Stimulated activated CD4-positive, alpha-beta T cell treated with anti-CD3 and anti-CD28 coated beads, TNF-alpha, amount 100 ng/mL, for 24 hours (primary cell): ENCODE data around the gene CHRNA5.
"Not testable (repeated sequence)": the region's sequence is repeated elsewhere in the genome, so short reads cannot be mapped to it uniquely, and the experiment has no call there.

Experiments used
- DNase-seq, 3 experiments: peaks; one replicate each; pipeline ENCODE4 v3.0.0-alpha.2; 2020; ENCODE audit warnings: low read depth in 3 of 3

Gene CHRNA5

GRCh38 chr15:78565097-78565950 lies at the start of gene CHRNA5:
CHRNA5 (plus strand) TSS chr15:78565520; CDS start chr15:78565720, 200 bp downstream.
- DNase-seq: peak; percentile 18 to 94 (median 65)

- DNase-seq: not testable (repeated sequence)
Observed at GRCh38 chr15:78520035-78520434, 45.3 kb upstream of the CHRNA5 start.

- DNase-seq: no peak
Observed at GRCh38 chr15:78524230-78524629, 41.1 kb upstream of the CHRNA5 start.

- no peak for DNase-seq
Observed at GRCh38 chr15:78527325-78527724, 38.0 kb upstream of the CHRNA5 start.

- no peak for DNase-seq
Observed at GRCh38 chr15:78533331-78533730, 32.0 kb upstream of the CHRNA5 start.

GRCh38 chr15:78536134-78536533 lies 29.2 kb upstream of the CHRNA5 start:
- DNase-seq: no peak

GRCh38 chr15:78537266-78537905 lies 27.9 kb upstream of the CHRNA5 start:
- DNase-seq: no peak

GRCh38 chr15:78538358-78538757 lies 27.0 kb upstream of the CHRNA5 start:
- no peak for DNase-seq

- DNase-seq: not testable (repeated sequence)
Observed at GRCh38 chr15:78539464-78540140, 25.7 kb upstream of the CHRNA5 start.

GRCh38 chr15:78540141-78540870 lies 25.0 kb upstream of the CHRNA5 start, which contains the start of gene PSMA4:
PSMA4 (plus strand) TSS chr15:78540444; CDS start chr15:78541928, 1,484 bp downstream.
- DNase-seq: peak; percentile 83 to 93 (median 91)

- peak in 1 of 3 experiments; percentile 3 for DNase-seq
Observed at GRCh38 chr15:78540871-78541743, 24.2 kb upstream of the CHRNA5 start.

GRCh38 chr15:78541744-78542034 lies 23.6 kb upstream of the CHRNA5 start:
- DNase-seq: no peak

- DNase-seq: no peak
Observed at GRCh38 chr15:78542647-78543046, 22.7 kb upstream of the CHRNA5 start.

GRCh38 chr15:78550194-78550593 lies 15.1 kb upstream of the CHRNA5 start:
- DNase-seq: no peak

GRCh38 chr15:78550815-78551214 lies 14.5 kb upstream of the CHRNA5 start:
- no peak for DNase-seq

- DNase-seq: no peak
Observed at GRCh38 chr15:78551902-78552301, 13.4 kb upstream of the CHRNA5 start.

- DNase-seq: no peak
Observed at GRCh38 chr15:78552597-78552996, 12.7 kb upstream of the CHRNA5 start.

GRCh38 chr15:78560201-78560600 lies 5.1 kb upstream of the CHRNA5 start:
- DNase-seq: not testable (repeated sequence)

- no peak for DNase-seq
Observed at GRCh38 chr15:78561490-78561889, 3.8 kb upstream of the CHRNA5 start.

GRCh38 chr15:78563092-78563491 lies 2.2 kb upstream of the CHRNA5 start:
- no peak for DNase-seq

- no peak for DNase-seq
Observed at GRCh38 chr15:78564743-78565096, 600 bp upstream of the CHRNA5 start.
